IPS DF 4.7 (cell line): Measurements from ENCODE around the gene KRTAP19-3.

Experiments
- DNase-seq: peaks from one replicate; pipeline ENCODE4 v3.0.0-alpha.2; 2013; ENCODE audit warnings: low spot score; ENCODE audit errors: extremely low read depth

Gene KRTAP19-3

DNA sequence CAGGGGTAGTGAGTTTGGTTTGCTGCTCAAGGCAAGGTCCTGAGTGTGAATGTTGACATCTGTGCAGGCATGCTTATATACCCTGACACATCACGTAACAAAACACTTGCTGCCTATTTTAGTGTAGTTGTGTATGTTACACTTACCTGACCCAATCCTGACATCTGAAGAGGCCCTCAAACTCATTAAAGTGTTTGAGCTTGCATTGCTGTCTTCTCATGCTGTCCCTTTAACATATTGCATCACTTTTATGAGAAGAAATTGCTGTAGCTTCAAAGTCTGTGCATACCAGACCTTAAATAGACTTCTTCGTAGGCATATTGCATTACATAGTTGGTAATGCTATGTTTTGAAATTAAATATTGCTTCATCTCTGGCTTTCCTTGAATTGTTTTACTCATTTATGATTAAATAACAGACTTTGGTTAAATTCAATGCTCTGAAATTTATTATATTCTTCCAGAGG is at the start of gene KRTAP19-3:
Gene KRTAP19-3 (minus strand): TSS at position 51 of the 466 bp plus-strand sequence. CDS start 56 bp downstream, outside the sequence.
- DNase-seq, result no peak

DNA sequence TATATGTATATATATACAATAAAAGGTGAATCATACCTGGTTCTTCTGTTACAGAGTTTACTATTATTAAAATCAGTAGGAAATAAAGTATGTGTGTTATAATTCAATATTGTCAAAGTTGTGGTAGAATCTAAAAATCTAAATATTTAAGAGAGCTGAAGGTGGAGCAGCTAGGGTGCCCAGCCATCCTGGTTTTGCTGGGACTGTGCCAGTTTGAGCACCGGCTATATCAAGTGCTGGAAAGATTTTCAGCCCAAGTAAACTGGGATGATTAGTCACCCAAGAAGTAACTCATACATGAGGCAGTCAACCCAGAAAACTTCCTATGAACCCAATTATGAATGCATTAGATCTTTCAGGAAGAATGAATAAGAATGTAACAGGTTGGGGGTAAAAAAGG is 27.1 kb upstream of the KRTAP19-3 start:
- DNase-seq, result no peak

- DNase-seq, result no peak
Measured at GRCh38 chr21:30515681-30516080, 23.9 kb upstream of the KRTAP19-3 start.

DNA sequence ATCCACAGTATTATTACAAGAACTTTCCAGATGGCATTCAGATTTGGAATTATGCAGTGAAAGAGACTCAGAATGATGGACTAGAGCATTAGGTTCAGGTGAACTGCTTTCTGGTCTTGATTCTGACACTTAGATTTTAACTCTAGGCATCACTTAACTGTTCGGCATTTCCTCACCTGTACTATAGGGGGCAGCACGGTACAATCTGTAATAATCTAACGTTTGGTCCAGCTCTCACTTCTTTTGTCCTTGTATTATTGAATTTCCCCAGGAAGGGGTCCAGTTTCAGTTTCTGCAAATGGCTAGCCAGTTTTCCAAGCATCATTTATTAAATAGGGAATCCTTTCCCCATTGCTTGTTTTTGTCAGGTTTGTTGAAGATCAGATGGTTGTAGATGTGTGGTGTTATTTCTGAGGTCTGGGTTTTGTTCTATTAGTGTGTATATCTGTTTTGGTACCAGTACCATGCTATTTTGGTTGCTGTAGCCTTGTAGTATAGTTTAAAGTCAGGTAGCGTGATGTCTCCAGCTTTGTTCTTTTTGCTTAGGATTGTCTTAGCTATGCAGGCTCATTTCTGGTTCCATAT is 13.9 kb upstream of the KRTAP19-3 start:
- DNase-seq, result peak; percentile 5

- DNase-seq, result no peak
Measured at GRCh38 chr21:30502041-30502440, 10.2 kb upstream of the KRTAP19-3 start, which contains the start of gene KRTAP19-5. KRTAP19-5 (minus strand) TSS chr21:30502141; CDS start chr21:30502090, 51 bp downstream.

DNA sequence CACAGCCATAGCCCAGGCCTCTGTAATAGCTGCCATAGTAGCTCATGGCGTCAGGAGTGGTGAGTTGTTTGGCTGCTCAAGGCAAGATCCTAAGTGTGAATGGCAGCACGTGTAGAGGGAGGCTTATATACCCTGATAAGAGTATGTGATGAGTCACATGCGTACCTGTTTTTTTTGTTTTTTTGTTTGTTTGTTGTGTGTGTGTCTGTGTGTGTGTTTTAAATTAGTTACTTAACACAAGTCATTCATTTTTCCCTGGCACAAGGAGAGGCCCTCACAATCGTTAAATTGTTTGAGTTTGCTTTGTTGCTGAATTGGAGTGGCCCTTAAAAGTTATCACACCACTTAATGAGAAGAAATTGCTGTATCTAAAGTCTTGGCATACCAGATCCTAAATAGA is 5.3 kb upstream of the KRTAP19-3 start, which contains the start of gene KRTAP19-4:
Gene KRTAP19-4 (minus strand): TSS at position 101 of the 400 bp plus-strand sequence. CDS start 55 bp downstream, at position 46.
- no peak for DNase-seq

- no peak for DNase-seq
Measured at GRCh38 chr21:30487336-30487735, 4.5 kb downstream of the KRTAP19-3 start, which contains the start of gene KRTAP19-2. KRTAP19-2 (minus strand) TSS chr21:30487436; CDS start chr21:30487348, 88 bp downstream.

GRCh38 chr21:30486180-30486579 is 5.6 kb downstream of the KRTAP19-3 start:
- DNase-seq, result no peak

DNA sequence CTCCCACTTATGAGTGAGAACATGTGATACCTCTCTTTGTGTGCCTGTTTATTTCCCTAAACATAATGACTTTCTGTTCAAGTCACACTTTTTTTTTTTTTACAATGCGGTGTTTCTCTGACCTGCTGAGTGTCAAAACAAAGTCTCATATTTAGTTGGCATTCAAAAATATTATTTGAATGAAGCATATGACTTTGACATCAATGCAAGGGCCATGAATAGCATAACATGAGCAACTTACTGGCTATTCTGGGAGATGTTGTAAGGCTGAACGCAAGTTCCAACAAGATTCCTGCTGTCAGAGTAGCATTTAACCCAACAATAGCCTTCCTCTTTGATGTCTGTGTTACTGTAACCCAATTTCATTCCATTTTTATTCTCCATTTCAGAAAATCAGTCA is 9.7 kb downstream of the KRTAP19-3 start:
- DNase-seq, result no peak

- no peak for DNase-seq
Measured at GRCh38 chr21:30480145-30480544, 11.7 kb downstream of the KRTAP19-3 start, which contains the start of gene KRTAP19-1. KRTAP19-1 (minus strand) TSS chr21:30480367; CDS start chr21:30480317, 50 bp downstream.

- DNase-seq, result no peak
Measured at GRCh38 chr21:30479259-30479658, 12.6 kb downstream of the KRTAP19-3 start.

GRCh38 chr21:30478004-30478403 is 13.8 kb downstream of the KRTAP19-3 start:
- DNase-seq, result no peak

DNA sequence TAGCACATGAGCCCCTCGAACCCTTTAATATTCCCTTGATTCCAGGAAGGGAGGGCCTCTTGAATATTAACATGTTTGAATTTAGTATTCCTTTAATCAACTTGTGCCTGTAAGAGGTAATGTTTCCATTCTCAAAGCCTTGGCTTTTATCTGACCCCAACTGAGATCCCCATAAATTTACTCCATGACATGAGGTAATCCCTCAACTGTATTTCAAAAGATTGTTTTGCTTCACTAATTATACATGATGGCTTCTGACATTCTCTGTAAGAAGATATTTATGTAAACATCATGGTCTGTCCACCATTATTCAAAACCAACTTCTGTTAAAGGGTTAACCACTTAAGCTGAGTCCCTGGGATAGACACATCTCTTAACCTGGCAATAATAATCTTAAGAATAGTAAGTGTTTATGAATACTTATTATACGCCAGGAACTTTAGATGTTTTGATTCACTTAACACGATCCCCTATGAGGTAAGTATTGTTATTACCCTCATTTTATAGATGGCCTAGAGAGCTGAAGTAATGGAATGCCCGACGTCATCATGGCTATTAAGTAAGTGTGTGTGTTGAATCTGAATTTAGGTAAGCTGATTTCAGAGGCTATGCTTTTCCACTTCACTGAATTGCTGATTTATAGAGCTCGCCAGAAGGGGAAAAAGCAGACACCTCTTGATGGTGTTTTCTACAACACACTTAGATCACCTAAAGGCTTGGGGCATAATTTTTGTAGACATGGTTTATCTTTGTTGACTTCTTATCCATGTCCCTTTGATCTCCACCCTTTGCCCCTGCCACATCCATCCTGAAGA is 22.7 kb downstream of the KRTAP19-3 start:
- DNase-seq, result no peak

DNA sequence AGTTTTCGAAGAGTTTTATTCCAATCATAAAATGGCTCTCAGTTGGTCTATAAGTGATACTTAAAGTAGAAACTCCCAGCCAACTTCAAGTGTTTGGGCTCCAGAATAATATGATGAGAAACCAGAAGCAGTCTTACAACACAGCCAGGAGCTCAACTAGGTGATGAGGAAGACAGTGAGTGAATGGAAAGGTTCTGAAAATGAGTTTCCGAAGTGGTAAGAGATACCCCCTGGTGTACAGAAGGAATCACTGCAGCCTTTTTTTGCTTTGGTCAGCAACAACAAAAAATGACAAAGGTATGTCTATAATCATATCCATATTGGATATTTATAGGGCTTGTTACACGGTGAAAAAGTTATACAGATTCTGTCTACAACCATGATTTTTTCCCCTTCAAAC is 28.1 kb downstream of the KRTAP19-3 start:
- DNase-seq, result no peak

DNA sequence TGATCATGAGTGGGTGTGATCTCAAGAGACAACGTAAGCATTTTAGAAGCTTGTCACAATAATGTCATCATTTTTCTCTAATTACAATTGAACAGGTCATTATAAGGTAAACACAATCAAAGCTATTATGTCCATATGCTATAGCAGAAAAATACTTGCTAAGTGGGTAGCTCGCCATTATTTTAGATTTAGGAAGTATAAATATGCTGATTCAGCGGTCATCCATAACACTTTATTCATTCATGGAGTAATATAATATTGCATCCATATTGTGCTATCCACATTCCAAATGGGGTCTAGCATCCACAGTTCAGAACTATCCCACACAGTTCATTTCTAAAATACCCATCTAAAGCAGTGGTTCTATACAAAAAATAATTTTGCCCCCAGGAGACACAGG is 43.3 kb downstream of the KRTAP19-3 start:
- no peak for DNase-seq

- DNase-seq, result no peak
Measured at GRCh38 chr21:30447056-30447455, 44.8 kb downstream of the KRTAP19-3 start.

DNA sequence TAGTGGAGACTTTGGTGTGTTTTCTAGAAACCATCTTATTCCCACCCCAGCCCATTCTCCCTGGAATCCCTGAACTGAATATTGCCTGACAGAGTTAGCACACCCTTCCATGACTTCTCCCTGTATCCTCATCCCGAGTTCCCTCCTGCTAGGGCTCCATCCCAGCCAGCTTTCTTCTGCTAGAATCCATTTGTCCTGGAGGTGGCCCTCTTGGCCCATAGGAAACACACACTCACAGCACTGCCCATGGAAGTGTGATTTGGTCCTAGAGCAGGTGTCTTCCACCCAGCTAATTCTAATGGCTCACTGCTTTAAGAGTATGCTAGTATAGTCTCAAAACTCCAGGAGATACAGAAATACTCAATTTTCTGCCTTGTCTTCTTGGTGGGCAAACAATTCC is 47.6 kb downstream of the KRTAP19-3 start:
- DNase-seq, result no peak

GRCh38 chr21:30443226-30443625 is 48.6 kb downstream of the KRTAP19-3 start:
- no peak for DNase-seq
